HepG2 (cell line): ENCODE results near the gene RNF4. TPM values are rescaled to one million over a fixed set of nuclear protein-coding genes. Genes with fewer than 3 reads are reported as not detected.
A peak's percentile ranks its signal among the peaks of the same experiment; 100 is the strongest.

Source experiments
- AGO1 ChIP-seq: fragments of 200-400 bp; formaldehyde crosslinking; IDR thresholded peaks from 2 replicates; pipeline ENCODE4 v1.6.1; 2017; ENCODE audit warnings: mild to moderate bottlenecking, low read depth, low read length, moderate library complexity; ENCODE audit not compliant: poor library complexity, severe bottlenecking
- BRF2 ChIP-seq: sonication (generic); formaldehyde crosslinking; IDR thresholded peaks from 2 replicates; pipeline ENCODE4 v1.8.1; 2022; ENCODE audit warnings: mild to moderate bottlenecking, missing genetic modification reagents
- DR1 ChIP-seq: sonication (generic); formaldehyde crosslinking; IDR thresholded peaks from 2 replicates; pipeline ENCODE4 v1.8.0; 2021; ENCODE audit warnings: mild to moderate bottlenecking, missing genetic modification reagents, inconsistent platforms
- HDAC6 ChIP-seq: fragments of 200-600 bp; sonication (generic); IDR thresholded peaks from 2 replicates; pipeline ENCODE4 v1.7.0; 2017; ENCODE audit warnings: mild to moderate bottlenecking, antibody characterized with exemption, low read length, low read depth
- HIVEP1 ChIP-seq: sonication (generic); formaldehyde crosslinking; IDR thresholded peaks from 2 replicates; pipeline ENCODE4 v1.4.0; 2020; ENCODE audit warnings: mild to moderate bottlenecking, missing genetic modification reagents
- HOXD1 ChIP-seq: sonication (generic); formaldehyde crosslinking; IDR thresholded peaks from 2 replicates; pipeline ENCODE4 v1.5.0; 2020; ENCODE audit warnings: missing genetic modification reagents
- JUNB ChIP-seq: sonication (generic); formaldehyde crosslinking; IDR thresholded peaks from 2 replicates; pipeline ENCODE4 v1.8.0; 2022; ENCODE audit warnings: missing genetic modification reagents, mild to moderate bottlenecking, borderline replicate concordance
- MAZ ChIP-seq, 2 experiments: sonication (generic) in 1 of 2; formaldehyde crosslinking in 1 of 2; IDR thresholded peaks; 2 replicates each; pipeline versions ENCODE4 v1.5.0 to v1.6.1; 2012 to 2020; ENCODE audit warnings: low read depth in 2 of 2, mild to moderate bottlenecking in 2 of 2, borderline replicate concordance in 1 of 2, improper control_type of control experiment in 1 of 2, low read length in 1 of 2, missing genetic modification reagents in 1 of 2, moderate library complexity in 1 of 2
- SALL1 ChIP-seq: sonication (generic); formaldehyde crosslinking; IDR thresholded peaks from 2 replicates; pipeline ENCODE4 v1.8.0; 2022; ENCODE audit warnings: mild to moderate bottlenecking, missing genetic modification reagents
- SRY ChIP-seq: sonication (generic); formaldehyde crosslinking; IDR thresholded peaks from 2 replicates; pipeline ENCODE4 v1.8.0; 2022; ENCODE audit warnings: mild to moderate bottlenecking, missing genetic modification reagents
- ZFP36L1 ChIP-seq: sonication (generic); formaldehyde crosslinking; IDR thresholded peaks from 2 replicates; pipeline ENCODE4 v1.8.0; 2022; ENCODE audit warnings: mild to moderate bottlenecking, missing genetic modification reagents, moderate library complexity
- ZMAT3 ChIP-seq: sonication (generic); formaldehyde crosslinking; conservative IDR thresholded peaks from 2 replicates; pipeline ENCODE4 v1.7.0; 2021; ENCODE audit warnings: missing genetic modification reagents
- ZNF383 ChIP-seq: sonication (generic); formaldehyde crosslinking; IDR thresholded peaks from 2 replicates; pipeline ENCODE4 v1.4.0; 2020; ENCODE audit warnings: missing genetic modification reagents, mild to moderate bottlenecking, borderline replicate concordance
- ZNF589 ChIP-seq: sonication (generic); formaldehyde crosslinking; conservative IDR thresholded peaks from 2 replicates; pipeline ENCODE4 v1.8.0; 2022; ENCODE audit warnings: mild to moderate bottlenecking, moderate library complexity, missing genetic modification reagents
- ZNF703 ChIP-seq: sonication (generic); formaldehyde crosslinking; IDR thresholded peaks from 2 replicates; pipeline ENCODE4 v1.5.1; 2020; ENCODE audit warnings: missing genetic modification reagents, mild to moderate bottlenecking, moderate library complexity, borderline replicate concordance
- polyA plus RNA-seq, 8 experiments: library from polyadenylated mRNA; depleted of rRNA in 3 of 8; stranded (reverse) in 7 of 8; unstranded in 1 of 8; fragments of >200 nt; fragmentation: Illumina TruSeq in 4 of 8; extraction: Trizol in 4 of 8; gene quantifications; 2 replicates each; pipeline versions ENCODE4 v1.2.1 to v1.2.3, GENCODE V29; 2011 to 2016; ENCODE audit warnings: low read depth in 4 of 8, missing spikeins in 1 of 8, mixed read lengths in 1 of 8; ENCODE audit not compliant: insufficient read depth in 1 of 8
- total RNA-seq, 5 experiments: library from RNA; depleted of rRNA; stranded (reverse); fragments of >200 nt; fragmentation: Illumina TruSeq; extraction: Trizol; gene quantifications; 2 replicates each; pipeline ENCODE4 v1.2.3, GENCODE V29; 2016; ENCODE audit warnings: low read depth in 1 of 5
- TF ChIP-seq, protein P1 (sequence below): sonication (generic); formaldehyde crosslinking; IDR thresholded peaks from 2 replicates; pipeline ENCODE4 v1.8.1; 2022; ENCODE audit warnings: low read depth, mild to moderate bottlenecking, missing genetic modification reagents
- TF ChIP-seq, protein P2 (sequence below): sonication (generic); formaldehyde crosslinking; IDR thresholded peaks from 2 replicates; pipeline ENCODE4 v1.5.0; 2020; ENCODE audit warnings: missing genetic modification reagents, mild to moderate bottlenecking, borderline replicate concordance
- TF ChIP-seq, protein P3 (sequence below): sonication (generic); formaldehyde crosslinking; IDR thresholded peaks from 2 replicates; pipeline ENCODE4 v1.4.0; 2020; ENCODE audit warnings: missing genetic modification reagents

The RNF4 gene
- total and polyA plus RNA-seq, 2 of the 13 experiments (the other 11 are each of a cell fraction or from before 2014, with no cell fraction given), result 38.1 to 45.1 TPM

GRCh38 chr4:2462218-2462991 is 6.5 kb upstream of the RNF4 start (continued):
- TF ChIP-seq, protein P1, sequence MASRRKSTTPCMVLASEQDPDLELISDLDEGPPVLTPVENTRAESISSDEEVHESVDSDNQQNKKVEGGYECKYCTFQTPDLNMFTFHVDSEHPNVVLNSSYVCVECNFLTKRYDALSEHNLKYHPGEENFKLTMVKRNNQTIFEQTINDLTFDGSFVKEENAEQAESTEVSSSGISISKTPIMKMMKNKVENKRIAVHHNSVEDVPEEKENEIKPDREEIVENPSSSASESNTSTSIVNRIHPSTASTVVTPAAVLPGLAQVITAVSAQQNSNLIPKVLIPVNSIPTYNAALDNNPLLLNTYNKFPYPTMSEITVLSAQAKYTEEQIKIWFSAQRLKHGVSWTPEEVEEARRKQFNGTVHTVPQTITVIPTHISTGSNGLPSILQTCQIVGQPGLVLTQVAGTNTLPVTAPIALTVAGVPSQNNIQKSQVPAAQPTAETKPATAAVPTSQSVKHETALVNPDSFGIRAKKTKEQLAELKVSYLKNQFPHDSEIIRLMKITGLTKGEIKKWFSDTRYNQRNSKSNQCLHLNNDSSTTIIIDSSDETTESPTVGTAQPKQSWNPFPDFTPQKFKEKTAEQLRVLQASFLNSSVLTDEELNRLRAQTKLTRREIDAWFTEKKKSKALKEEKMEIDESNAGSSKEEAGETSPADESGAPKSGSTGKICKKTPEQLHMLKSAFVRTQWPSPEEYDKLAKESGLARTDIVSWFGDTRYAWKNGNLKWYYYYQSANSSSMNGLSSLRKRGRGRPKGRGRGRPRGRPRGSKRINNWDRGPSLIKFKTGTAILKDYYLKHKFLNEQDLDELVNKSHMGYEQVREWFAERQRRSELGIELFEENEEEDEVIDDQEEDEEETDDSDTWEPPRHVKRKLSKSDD (CRISPR knock-in tag), result peak; percentile 84; the same call in 1 of the 2 replicates
- TF ChIP-seq ZFP36L1 (peak; percentile 54; the same call in 1 of the 2 replicates), HDAC6 (no peak), HOXD1 (CRISPR knock-in tag) (peak; percentile 73; the same call in 1 of the 2 replicates), HIVEP1 (peak; percentile 41; the same call in 1 of the 2 replicates), MAZ (IDR thresholded peaks at IDR 0.05; ENCODE audit: borderline replicate concordance, low read depth, low read length) (no peak), MAZ (CRISPR knock-in tag; IDR thresholded peaks at IDR 0.05; ENCODE audit: low read depth) (0 out of 2 replicates have a peak, but pooled peaks have one; percentile 56), AGO1 (peak; percentile 43), ZNF589 (CRISPR knock-in tag) (peak; percentile 88; the same call in 1 of the 2 replicates), JUNB (CRISPR knock-in tag) (peak; percentile 66; the same call in 1 of the 2 replicates), ZNF383 (CRISPR knock-in tag) (no peak), DR1 (CRISPR knock-in tag) (peak; percentile 29; the same call in 1 of the 2 replicates), ZMAT3 (CRISPR knock-in tag) (peak; percentile 65; the same call in 1 of the 2 replicates), SRY (peak; percentile 88; the same call in 1 of the 2 replicates), BRF2 (peak; percentile 96), SALL1 (CRISPR knock-in tag) (peak; percentile 81), ZNF703 (CRISPR knock-in tag) (0 out of 2 replicates have a peak, but pooled peaks have one; percentile 43)
- TF ChIP-seq, protein P2, sequence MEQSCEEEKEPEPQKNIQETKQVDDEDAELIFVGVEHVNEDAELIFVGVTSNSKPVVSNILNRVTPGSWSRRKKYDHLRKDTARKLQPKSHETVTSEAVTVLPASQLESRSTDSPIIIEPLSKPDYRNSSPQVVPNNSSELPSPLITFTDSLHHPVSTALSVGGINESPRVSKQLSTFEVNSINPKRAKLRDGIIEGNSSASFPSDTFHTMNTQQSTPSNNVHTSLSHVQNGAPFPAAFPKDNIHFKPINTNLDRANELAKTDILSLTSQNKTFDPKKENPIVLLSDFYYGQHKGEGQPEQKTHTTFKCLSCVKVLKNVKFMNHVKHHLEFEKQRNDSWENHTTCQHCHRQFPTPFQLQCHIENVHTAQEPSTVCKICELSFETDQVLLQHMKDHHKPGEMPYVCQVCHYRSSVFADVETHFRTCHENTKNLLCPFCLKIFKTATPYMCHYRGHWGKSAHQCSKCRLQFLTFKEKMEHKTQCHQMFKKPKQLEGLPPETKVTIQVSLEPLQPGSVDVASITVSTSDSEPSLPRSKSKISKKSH (CRISPR knock-in tag), result no peak
- TF ChIP-seq, protein P3, sequence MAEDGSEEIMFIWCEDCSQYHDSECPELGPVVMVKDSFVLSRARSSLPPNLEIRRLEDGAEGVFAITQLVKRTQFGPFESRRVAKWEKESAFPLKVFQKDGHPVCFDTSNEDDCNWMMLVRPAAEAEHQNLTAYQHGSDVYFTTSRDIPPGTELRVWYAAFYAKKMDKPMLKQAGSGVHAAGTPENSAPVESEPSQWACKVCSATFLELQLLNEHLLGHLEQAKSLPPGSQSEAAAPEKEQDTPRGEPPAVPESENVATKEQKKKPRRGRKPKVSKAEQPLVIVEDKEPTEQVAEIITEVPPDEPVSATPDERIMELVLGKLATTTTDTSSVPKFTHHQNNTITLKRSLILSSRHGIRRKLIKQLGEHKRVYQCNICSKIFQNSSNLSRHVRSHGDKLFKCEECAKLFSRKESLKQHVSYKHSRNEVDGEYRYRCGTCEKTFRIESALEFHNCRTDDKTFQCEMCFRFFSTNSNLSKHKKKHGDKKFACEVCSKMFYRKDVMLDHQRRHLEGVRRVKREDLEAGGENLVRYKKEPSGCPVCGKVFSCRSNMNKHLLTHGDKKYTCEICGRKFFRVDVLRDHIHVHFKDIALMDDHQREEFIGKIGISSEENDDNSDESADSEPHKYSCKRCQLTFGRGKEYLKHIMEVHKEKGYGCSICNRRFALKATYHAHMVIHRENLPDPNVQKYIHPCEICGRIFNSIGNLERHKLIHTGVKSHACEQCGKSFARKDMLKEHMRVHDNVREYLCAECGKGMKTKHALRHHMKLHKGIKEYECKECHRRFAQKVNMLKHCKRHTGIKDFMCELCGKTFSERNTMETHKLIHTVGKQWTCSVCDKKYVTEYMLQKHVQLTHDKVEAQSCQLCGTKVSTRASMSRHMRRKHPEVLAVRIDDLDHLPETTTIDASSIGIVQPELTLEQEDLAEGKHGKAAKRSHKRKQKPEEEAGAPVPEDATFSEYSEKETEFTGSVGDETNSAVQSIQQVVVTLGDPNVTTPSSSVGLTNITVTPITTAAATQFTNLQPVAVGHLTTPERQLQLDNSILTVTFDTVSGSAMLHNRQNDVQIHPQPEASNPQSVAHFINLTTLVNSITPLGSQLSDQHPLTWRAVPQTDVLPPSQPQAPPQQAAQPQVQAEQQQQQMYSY, result 0 out of 2 replicates have a peak, but pooled peaks have one; percentile 33
